H9 (cell line): Measurements from ENCODE around the gene SPAG6. TPM values are rescaled to one million over a fixed set of nuclear protein-coding genes. Genes with fewer than 3 reads are reported as not detected.

Source experiments
- DNase-seq: peaks from one replicate; pipeline ENCODE4 v3.0.0-alpha.2; 2017
- H2AFZ ChIP-seq: one replicate; pipeline ENCODE4 v1.6.1; 2013; ENCODE audit warnings: mild to moderate bottlenecking, low read length, control low read depth, moderate library complexity
- H2AK5ac ChIP-seq: 2 replicates; pipeline ENCODE4 v1.6.1; 2013; ENCODE audit warnings: low read length, control low read depth, mixed read lengths; ENCODE audit not compliant: insufficient read length
- H2BK120ac ChIP-seq: one replicate; pipeline ENCODE4 v1.6.1; 2013; ENCODE audit warnings: low read depth, mild to moderate bottlenecking, low read length, control low read depth, inconsistent platforms; ENCODE audit not compliant: poor library complexity, severe bottlenecking
- H2BK12ac ChIP-seq: 2 replicates; pipeline ENCODE4 v1.6.1; 2013; ENCODE audit warnings: low read length, control low read depth, mixed read lengths, low read depth; ENCODE audit not compliant: insufficient read length
- H2BK15ac ChIP-seq: 2 replicates; pipeline ENCODE4 v1.6.1; 2013; ENCODE audit warnings: low read depth, low read length, control low read depth
- H2BK20ac ChIP-seq: one replicate; pipeline ENCODE4 v1.6.1; 2013; ENCODE audit warnings: low read depth, mild to moderate bottlenecking, low read length, control low read depth, inconsistent platforms; ENCODE audit not compliant: poor library complexity, severe bottlenecking
- H2BK5ac ChIP-seq: 2 replicates; pipeline ENCODE4 v1.6.1; 2013; ENCODE audit warnings: low read length, control low read depth, mixed read lengths; ENCODE audit not compliant: insufficient read length
- H3K14ac ChIP-seq: 2 replicates; pipeline ENCODE4 v1.6.1; 2013; ENCODE audit warnings: low read length, control low read depth; ENCODE audit not compliant: insufficient read depth
- H3K18ac ChIP-seq: 2 replicates; pipeline ENCODE4 v1.6.1; 2013; ENCODE audit warnings: low read depth, mild to moderate bottlenecking, mixed read lengths, low read length, control low read depth; ENCODE audit not compliant: insufficient read length
- H3K23ac ChIP-seq: 2 replicates; pipeline ENCODE4 v1.6.1; 2013; ENCODE audit warnings: low read length, control low read depth, mixed read lengths, low read depth; ENCODE audit not compliant: insufficient read length
- H3K23me2 ChIP-seq: 2 replicates; pipeline ENCODE4 v1.6.1; 2013; ENCODE audit warnings: low read depth, mild to moderate bottlenecking, mixed read lengths, low read length, control low read depth; ENCODE audit not compliant: insufficient read length, poor library complexity, severe bottlenecking
- H3K27ac ChIP-seq: 2 replicates; pipeline ENCODE4 v1.5.1; 2013; ENCODE audit warnings: low read length, control low read depth, mixed read lengths, low read depth; ENCODE audit not compliant: insufficient read length
- H3K27me3 ChIP-seq: 2 replicates; pipeline ENCODE4 v1.6.1; 2013; ENCODE audit warnings: low read length, control low read depth, inconsistent platforms; ENCODE audit not compliant: insufficient read depth
- H3K4ac ChIP-seq: 2 replicates; pipeline ENCODE4 v1.6.1; 2013; ENCODE audit warnings: low read depth, mild to moderate bottlenecking, control low read depth, inconsistent platforms, low read length, moderate library complexity
- H3K4me1 ChIP-seq: 2 replicates; pipeline ENCODE4 v1.6.1; 2013; ENCODE audit warnings: low read length, control low read depth, inconsistent platforms; ENCODE audit not compliant: insufficient read depth
- H3K4me2 ChIP-seq: 2 replicates; pipeline ENCODE4 v1.6.1; 2013; ENCODE audit warnings: low read length, control low read depth, mixed read lengths; ENCODE audit not compliant: insufficient read length, insufficient read depth
- H3K56ac ChIP-seq: 2 replicates; pipeline ENCODE4 v1.6.1; 2013; ENCODE audit warnings: low read depth, mild to moderate bottlenecking, mixed read lengths, low read length, control low read depth; ENCODE audit not compliant: insufficient read length
- H3K79me1 ChIP-seq: 2 replicates; pipeline ENCODE4 v1.6.1; 2013; ENCODE audit warnings: low read depth, mild to moderate bottlenecking, moderate library complexity, low read length, control low read depth, inconsistent platforms; ENCODE audit not compliant: insufficient read depth, poor library complexity, severe bottlenecking
- H3K79me2 ChIP-seq: 2 replicates; pipeline ENCODE4 v1.6.1; 2013; ENCODE audit warnings: low read length, control low read depth, inconsistent platforms; ENCODE audit not compliant: insufficient read depth
- H3K9ac ChIP-seq: 2 replicates; pipeline ENCODE4 v1.6.1; 2013; ENCODE audit warnings: low read length, control low read depth, mixed read lengths; ENCODE audit not compliant: insufficient read length; ENCODE audit errors: extremely low read depth
- H3K9me3 ChIP-seq: one replicate; pipeline ENCODE4 v1.6.1; 2013; ENCODE audit warnings: low read depth, low read length, inconsistent platforms; ENCODE audit not compliant: control insufficient read depth
- H3T11ph ChIP-seq: one replicate; pipeline ENCODE4 v1.6.1; 2013; ENCODE audit warnings: mild to moderate bottlenecking, low read length, control low read depth, inconsistent platforms
- H4K20me1 ChIP-seq: one replicate; pipeline ENCODE4 v1.6.1; 2013; ENCODE audit not compliant: control insufficient read depth, insufficient read length, insufficient read depth
- H4K5ac ChIP-seq: 2 replicates; pipeline ENCODE4 v1.6.1; 2013; ENCODE audit warnings: low read depth, mild to moderate bottlenecking, mixed read lengths, low read length, control low read depth; ENCODE audit not compliant: insufficient read length
- H4K8ac ChIP-seq: replicated peaks from 2 replicates; pipeline ENCODE4 v1.6.1; 2013; ENCODE audit warnings: low read length, control low read depth, mixed read lengths, low read depth; ENCODE audit not compliant: insufficient read length
- H4K91ac ChIP-seq: 2 replicates; pipeline ENCODE4 v1.6.1; 2013; ENCODE audit warnings: low read depth, mild to moderate bottlenecking, moderate library complexity, mixed read lengths, low read length, control low read depth; ENCODE audit not compliant: insufficient read length
- H3K27ac Mint-ChIP-seq, 3 experiments: 2 replicates in 2 of 3; 3 replicates in 1 of 3; pipeline ENCODE4 v1.8.0; 2020 to 2021; ENCODE audit warnings: mixed read lengths in 3 of 3, mild to moderate bottlenecking in 1 of 3, moderate library complexity in 1 of 3
- H3K27me3 Mint-ChIP-seq: 2 replicates; pipeline ENCODE4 v1.8.0; 2021; ENCODE audit warnings: low read depth, mild to moderate bottlenecking, moderate library complexity, mixed read lengths
- H3K36me3 Mint-ChIP-seq, 3 experiments: 2 replicates in 2 of 3; 3 replicates in 1 of 3; pipeline ENCODE4 v1.8.0; 2020 to 2021; ENCODE audit warnings: low read depth in 3 of 3, mixed read lengths in 3 of 3; ENCODE audit not compliant: insufficient read depth in 1 of 3
- H3K4me1 Mint-ChIP-seq, 2 experiments: 2 replicates each; pipeline ENCODE4 v1.8.0; 2020; ENCODE audit warnings: mixed read lengths in 2 of 2
- H3K4me3 Mint-ChIP-seq, 2 experiments: 2 replicates in 1 of 2; 3 replicates in 1 of 2; pipeline ENCODE4 v1.8.0; 2020 to 2021; ENCODE audit warnings: mild to moderate bottlenecking in 2 of 2, mixed read lengths in 2 of 2, moderate library complexity in 1 of 2
- H3K9me3 Mint-ChIP-seq, 2 experiments: 2 replicates in 1 of 2; 3 replicates in 1 of 2; pipeline ENCODE4 v1.8.0; 2020; ENCODE audit warnings: mild to moderate bottlenecking in 2 of 2, mixed read lengths in 2 of 2, moderate library complexity in 1 of 2
- CTCF ChIP-seq: fragments of 200-600 bp; sonication (generic); conservative IDR thresholded peaks from 3 replicates; pipeline ENCODE4 v1.8.0; 2021; ENCODE audit warnings: antibody characterized with exemption, mild to moderate bottlenecking
- WGBS: extraction: QIAGEN DNeasy Blood & Tissue Kit; methylation state at CpG from one replicate; pipeline ENCODE4 v1.1.7; 2013; ENCODE audit warnings: missing lambda C conversion rate, low lambda C conversion rate, mixed read lengths; ENCODE audit not compliant: insufficient read length; ENCODE audit errors: extremely low coverage; 5-methylcytosine and 5-hydroxymethylcytosine counted together
- total RNA-seq: library from RNA; stranded (reverse); gene quantifications from 2 replicates; pipeline ENCODE4 v1.2.1, GENCODE V29; 2021

The SPAG6 gene
- total RNA-seq, 1 experiment from 2014 or later = 0.24 TPM

GRCh38 chr10:22341190-22341925 is 3.9 kb upstream of the SPAG6 start:
- WGBS = no CpG with 5 or more reads among the region's 40 CpGs
- H3K9ac ChIP-seq = no peak overlapping the region
- no peak overlapping the region for H2BK120ac ChIP-seq
- no peak overlapping the region for H3K4ac ChIP-seq
- H3K27me3 ChIP-seq = peaks cover 71% of the 10 kb centered on the region
- DNase-seq = peak; percentile 53
- no peak overlapping the region for H3K23ac ChIP-seq
- H3T11ph ChIP-seq = no peak overlapping the region
- H3K27ac Mint-ChIP-seq = no peak overlapping the region
- H3K27me3 Mint-ChIP-seq = peaks cover 97% of the 10 kb centered on the region
- no peaks in the 10 kb centered on the region for H3K9me3 ChIP-seq
- H3K4me2 ChIP-seq = peak overlapping the region; percentile 61
- H3K9me3 Mint-ChIP-seq = peaks cover 0 to 3% of the 10 kb centered on the region in 2 experiments; a peak in 3 of 5 replicates
- no peaks in the 10 kb centered on the region for H3K79me1 ChIP-seq
- H4K8ac ChIP-seq = no peak overlapping the region
- H3K23me2 ChIP-seq = peaks cover 18% of the 10 kb centered on the region
- no peak overlapping the region for H4K5ac ChIP-seq
- no peak overlapping the region for H2AFZ ChIP-seq
- H3K4me1 ChIP-seq = peaks cover 4% of the 10 kb centered on the region; the same call in 1 of the 2 replicates
- no peak overlapping the region for H3K18ac ChIP-seq
- no peak overlapping the region for H3K56ac ChIP-seq
- H3K27ac ChIP-seq = no peak overlapping the region
- no peaks in the 10 kb centered on the region for H4K20me1 ChIP-seq
- H4K91ac ChIP-seq = no peak overlapping the region
- peak overlapping the region; percentile 61 to 78 for H3K4me3 Mint-ChIP-seq
- TF ChIP-seq CTCF = no peak
- H3K14ac ChIP-seq = no peak overlapping the region
- H3K4me1 Mint-ChIP-seq = peaks cover 5 to 20% of the 10 kb centered on the region in 2 experiments
- no peak overlapping the region for H2BK5ac ChIP-seq
- H3K79me2 ChIP-seq = no peaks in the 10 kb centered on the region
- H3K36me3 Mint-ChIP-seq = no peaks in the 10 kb centered on the region; a peak in 1 of 7 replicates
- no peak overlapping the region for H2BK20ac ChIP-seq
- H2AK5ac ChIP-seq = no peak overlapping the region
- no peak overlapping the region for H2BK15ac ChIP-seq
- no peak overlapping the region for H2BK12ac ChIP-seq
